HG03457 (cell line): Measurements from ENCODE around the gene PLA2G4B.

Experiments
- ATAC-seq: cut with Tn5 transposase; IDR thresholded peaks from one replicate; pipeline ENCODE4 v1.9.1; 2021; ENCODE audit warnings: moderate number of reproducible peaks; ENCODE audit not compliant: unreplicated experiment

Gene PLA2G4B

DNA sequence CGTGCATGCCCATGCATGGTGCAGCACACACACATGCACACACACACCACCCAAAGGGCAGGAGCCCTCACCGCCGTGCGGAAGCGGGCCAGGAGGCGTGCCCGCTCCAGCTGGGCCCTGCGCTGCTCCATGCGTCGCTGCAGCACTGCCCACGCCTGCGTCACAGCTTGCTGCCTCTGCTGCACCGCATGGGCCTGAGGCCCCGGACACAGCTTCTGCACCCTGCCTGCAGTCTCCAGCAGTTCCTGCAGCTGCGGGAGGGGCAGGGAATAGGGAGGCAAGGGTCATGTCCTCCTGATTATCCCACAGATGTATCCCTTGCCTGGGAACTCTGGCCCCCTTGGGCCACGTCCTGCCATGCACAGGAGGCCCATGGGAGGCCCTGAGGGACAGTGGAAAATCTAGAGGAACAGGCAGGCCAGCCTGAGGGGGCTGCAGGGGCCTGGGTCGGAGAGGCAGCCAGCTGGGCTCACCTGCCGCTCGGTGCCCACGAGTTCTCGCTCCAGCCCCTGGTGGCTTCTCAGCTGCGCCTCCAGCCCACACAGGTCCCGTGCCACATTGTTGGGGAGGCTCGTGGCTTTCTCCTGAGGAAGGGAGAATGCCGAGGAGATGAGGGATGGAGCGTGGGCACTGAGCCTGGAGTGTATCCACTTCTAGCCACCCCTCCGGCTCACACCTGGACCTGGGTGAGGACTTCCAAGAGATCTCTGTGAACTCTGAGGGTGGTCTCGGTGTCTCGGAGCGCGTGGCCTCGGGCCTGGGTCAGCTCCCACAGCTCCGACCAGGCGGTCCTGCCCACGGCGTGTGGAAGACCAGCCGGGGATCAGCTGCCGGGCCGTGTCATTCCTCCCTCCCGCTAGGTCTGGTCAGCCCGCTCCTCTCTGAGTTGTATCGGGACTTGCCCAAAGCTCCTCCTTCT, 31.4 kb downstream of the PLA2G4B start:
- ATAC-seq = no peak

DNA sequence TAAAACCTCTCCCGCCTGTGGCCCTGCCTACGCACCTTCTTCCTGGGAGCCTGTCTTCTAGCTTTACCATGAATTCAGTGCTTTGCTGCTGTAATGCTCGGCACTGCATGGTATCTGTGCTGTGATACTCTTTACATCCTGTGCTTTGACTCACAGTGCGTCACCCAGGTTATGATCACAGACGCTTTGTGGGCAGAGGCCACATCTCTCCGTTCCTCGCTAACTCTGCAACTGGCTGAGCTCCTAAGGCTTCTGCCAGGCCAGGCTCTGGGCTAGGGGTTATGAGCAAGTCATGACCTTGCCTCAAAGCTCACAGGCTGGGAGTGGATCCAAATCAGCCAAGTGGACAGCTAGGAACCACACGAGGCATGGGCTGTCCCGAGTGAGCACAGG, 32.0 kb downstream of the PLA2G4B start:
- no peak for ATAC-seq

- no peak for ATAC-seq
Measured at GRCh38 chr15:41871175-41871905, 32.7 kb downstream of the PLA2G4B start.

DNA sequence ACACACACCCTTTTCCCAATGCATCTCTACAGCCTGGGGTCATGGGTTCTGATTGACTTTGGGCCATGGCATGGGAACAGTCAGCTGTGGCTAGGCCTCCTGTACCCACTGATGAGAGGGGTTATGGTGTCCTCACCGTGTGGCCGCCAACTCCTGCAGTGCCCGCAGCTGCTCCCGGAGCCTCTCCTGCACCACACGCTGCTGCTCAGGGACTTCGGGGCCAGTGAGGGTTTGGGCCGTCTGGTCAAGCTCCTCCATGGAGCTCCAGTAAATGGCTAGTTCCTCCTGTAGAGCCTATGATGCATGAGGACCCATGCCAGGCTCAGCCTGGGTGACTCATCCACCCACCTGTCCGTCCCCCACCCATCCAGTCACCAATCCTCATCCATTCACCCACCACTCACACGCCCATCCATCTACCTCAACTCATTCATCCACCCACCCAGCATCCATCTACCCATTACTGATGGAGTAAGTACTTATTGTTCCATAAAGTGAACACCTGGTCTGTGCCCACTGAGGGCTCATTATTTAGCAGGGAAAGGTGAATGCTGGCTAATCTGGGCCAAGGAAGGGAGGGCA, 33.6 kb downstream of the PLA2G4B start:
- ATAC-seq = no peak

GRCh38 chr15:41873711-41874110, 35.1 kb downstream of the PLA2G4B start:
- no peak for ATAC-seq

GRCh38 chr15:41874736-41875135, 36.1 kb downstream of the PLA2G4B start:
- no peak for ATAC-seq

- ATAC-seq = no peak
Measured at GRCh38 chr15:41876007-41876406, 37.4 kb downstream of the PLA2G4B start.

DNA sequence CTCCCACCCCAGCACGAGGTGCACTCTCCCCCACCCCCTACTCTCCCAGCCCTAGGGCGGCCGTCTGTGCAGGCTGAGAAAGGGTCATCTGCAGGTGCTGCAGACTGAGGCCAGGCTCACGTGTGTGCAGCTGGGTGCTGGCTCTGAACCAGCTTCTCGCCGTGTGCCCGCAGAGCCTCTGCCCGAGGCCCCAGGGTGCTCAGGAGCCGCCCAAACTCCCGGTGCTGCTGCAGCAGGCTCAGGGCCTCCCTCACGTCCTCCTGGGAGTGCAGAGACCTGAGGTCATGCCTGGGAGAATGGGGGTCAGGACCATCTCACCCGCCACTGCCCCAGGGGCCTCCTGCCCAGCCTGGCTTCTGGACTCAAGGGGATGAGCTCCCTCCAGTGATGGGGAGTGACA, 38.0 kb downstream of the PLA2G4B start:
- ATAC-seq = no peak

DNA sequence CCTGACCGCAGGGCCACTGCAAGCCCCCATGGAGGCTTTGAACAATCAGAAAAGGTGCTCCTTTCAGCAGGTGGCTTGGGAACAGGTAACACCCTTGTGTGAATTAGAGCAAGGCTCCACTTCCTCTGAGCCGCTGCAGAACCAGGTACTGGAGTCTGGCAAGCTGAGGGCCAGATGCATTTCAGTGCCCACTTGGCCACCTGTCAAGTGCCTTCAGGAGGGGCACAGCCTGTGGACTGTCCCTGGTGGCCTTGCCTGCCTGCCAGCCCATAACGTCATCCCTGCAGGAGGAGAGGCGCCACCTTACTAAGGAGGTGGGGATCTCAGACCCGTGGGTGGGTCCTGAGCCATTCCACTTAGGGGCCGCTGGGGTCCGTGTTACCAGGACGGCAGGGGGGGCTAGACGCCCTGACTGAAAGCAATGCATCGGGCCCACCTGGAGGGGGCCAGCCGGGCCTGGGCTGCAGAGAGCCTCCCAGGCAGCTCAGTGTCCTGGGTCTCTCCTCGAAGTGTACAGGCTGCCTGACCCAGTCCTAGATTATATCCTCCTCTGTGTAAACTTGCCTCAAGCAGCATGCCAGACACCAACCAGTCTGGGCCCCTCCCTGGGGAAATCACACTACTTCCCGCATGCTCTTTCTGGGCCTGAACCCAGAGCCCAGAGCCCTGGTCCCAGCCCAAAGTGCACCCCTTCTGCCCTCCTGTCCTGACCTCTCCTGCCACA, 39.1 kb downstream of the PLA2G4B start:
- no peak for ATAC-seq

DNA sequence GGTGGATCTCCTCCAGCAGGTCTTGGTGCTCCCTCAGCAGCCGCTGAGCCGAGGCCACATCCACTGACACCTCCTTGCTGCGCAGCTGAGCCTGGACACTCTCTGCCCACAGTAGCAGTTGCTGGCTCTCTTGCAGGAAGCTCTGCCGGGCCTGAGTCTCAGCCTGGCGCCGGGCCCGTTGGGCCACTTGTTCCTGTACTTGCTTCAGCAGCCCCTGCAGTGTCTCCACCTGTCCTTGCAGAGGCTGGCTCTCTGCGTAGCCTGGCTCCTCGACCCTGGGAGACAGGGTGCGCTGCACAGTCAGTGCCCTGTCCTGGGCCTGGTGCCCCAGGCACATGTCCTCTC, 39.7 kb downstream of the PLA2G4B start:
- ATAC-seq = no peak

GRCh38 chr15:41879321-41879845, 40.7 kb downstream of the PLA2G4B start:
- no peak for ATAC-seq

GRCh38 chr15:41880156-41880877, 41.7 kb downstream of the PLA2G4B start:
- ATAC-seq = no peak

- ATAC-seq = no peak
Measured at GRCh38 chr15:41881086-41881485, 42.4 kb downstream of the PLA2G4B start.

DNA sequence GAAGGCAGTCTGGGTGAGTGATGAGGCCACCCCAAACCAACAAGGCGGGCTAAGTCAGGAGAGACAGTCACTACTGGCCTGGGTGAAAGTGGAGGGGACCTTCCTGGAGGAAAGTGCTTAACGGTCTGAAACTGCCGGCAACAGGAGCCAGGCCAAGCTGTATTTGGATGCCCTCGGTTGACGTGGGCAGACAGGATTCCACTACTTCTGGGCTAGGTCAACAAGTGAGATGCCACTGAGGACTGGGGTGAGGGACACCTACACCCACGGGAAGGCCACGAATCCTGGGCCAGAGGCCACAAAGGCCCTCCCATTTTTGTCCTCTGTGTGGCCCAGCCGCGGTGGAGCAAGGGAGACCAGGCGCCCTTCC, 42.9 kb downstream of the PLA2G4B start:
- ATAC-seq = no peak

DNA sequence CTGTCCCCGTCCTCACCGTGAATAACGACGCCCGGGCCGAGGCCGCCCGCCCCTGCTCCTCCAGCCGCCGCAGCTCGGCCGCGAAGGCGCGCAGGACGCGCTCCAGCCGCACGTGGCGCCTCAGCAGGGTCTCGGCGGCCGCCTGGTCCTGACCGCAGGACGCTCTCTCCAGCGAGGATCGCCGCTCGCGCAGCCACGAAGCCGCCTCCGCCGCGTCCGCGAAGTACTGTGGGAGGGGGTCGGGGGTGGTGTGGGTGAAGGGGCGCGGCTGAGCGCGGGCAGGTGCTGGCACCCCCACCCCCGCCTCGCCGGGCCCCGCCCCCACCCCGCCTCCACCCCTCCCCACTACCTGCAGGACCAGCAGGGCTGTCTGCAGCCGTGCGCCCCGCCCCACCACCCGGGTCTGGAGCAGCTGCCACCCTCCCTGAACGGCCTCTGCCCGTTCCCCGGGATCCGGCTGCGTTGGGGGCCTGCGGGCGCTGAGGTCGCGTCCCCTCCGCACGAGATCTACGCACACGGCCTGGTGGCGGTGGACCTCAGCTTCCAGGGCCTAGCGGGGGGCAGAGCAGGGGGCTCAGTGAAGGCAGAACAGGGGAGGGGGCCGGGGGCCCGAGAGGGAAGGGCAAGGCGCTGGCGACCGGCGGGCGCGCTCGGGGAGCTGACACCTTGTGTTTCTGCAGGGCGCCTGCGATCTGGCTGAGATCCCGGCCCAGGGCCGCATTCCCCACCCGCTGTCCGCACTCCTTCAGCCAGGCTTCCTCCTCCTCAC, 43.5 kb downstream of the PLA2G4B start:
- ATAC-seq = no peak

GRCh38 chr15:41882689-41883483, 44.2 kb downstream of the PLA2G4B start:
- no peak for ATAC-seq

DNA sequence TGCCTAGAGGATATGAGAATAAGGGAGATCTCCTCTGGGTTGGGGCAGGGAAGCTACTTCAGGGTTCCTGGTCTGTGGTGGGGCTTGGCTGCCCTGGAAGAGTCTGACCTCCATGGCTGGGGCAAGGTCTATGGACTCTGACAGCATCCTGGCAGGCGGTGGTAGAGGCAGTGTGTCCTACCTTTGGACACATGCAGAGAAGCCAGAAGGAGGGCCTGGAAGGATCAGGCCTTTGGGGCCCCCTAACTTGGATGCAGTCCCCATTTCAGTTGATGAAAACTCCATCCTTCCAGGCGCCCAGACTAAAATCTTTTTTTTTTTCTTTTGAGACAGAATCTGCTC, 44.8 kb downstream of the PLA2G4B start:
- no peak for ATAC-seq

DNA sequence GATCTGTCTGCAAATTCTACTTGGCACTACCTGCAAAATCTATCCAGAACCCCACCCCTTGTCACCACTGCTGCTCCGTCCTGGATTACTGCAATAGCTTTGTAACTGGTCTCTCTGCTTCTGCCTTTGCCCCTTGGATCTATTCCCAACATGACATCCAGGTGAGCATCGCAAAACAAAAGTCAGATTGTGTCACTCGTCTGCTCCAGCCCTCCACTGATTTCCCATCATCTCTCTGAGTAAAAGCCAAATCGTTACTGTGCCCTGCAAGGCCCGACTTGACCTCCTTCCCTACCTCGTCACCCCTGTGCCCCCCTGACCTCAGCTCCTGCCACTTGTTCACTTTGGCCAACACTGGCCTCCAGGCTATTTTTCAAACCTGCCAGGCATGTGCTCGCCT, 45.8 kb downstream of the PLA2G4B start:
- ATAC-seq = no peak

DNA sequence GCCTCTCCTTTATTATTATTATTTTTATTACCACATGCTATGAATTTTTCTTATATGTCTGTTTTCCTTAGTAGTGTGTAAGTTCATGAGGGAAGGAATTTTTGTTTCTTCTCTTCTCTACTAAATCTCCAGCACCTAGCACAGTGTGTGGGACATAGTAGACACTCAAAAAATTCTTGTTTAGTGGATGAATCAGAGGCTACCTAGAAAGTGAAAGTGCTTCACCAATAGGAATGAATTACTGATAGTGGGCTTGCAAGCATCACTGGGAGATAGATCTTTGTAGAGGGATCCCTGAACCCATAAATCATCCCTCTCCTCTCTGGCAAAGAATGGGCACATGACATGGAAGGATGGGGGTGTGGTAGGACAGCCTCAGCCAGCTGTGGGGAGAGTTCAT, 46.7 kb downstream of the PLA2G4B start:
- no peak for ATAC-seq
